ENCODE measurements around the gene SYK.
A peak's percentile ranks its signal among the peaks of the same experiment; 100 is the strongest.

The SYK gene

DNA sequence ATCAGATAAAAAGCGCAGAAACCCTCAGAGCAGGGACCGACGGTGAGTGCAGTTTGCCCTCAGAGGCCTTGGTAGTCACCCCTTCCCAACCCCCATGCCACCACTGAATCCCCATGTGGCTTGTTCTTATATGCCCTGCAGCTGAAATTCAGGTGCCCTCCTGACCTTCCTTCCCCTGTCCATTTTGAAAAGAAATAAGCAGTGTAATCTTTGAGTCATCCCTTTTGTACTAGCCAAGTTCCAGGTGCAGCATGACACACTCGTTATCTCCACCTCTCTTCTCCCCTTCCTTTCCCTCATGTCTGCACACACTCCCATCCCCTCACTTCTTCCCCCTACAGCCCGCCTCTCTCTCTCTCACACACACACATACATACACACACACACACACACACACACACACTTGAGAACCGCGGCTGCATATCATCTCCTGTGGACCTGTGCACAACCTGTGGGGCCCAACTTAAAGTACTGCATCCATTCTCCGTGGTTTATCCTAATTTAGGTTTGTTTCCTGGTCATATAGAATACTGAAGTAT, 53.1 kb downstream of the SYK start:
- no peak for DNase-seq

DNA sequence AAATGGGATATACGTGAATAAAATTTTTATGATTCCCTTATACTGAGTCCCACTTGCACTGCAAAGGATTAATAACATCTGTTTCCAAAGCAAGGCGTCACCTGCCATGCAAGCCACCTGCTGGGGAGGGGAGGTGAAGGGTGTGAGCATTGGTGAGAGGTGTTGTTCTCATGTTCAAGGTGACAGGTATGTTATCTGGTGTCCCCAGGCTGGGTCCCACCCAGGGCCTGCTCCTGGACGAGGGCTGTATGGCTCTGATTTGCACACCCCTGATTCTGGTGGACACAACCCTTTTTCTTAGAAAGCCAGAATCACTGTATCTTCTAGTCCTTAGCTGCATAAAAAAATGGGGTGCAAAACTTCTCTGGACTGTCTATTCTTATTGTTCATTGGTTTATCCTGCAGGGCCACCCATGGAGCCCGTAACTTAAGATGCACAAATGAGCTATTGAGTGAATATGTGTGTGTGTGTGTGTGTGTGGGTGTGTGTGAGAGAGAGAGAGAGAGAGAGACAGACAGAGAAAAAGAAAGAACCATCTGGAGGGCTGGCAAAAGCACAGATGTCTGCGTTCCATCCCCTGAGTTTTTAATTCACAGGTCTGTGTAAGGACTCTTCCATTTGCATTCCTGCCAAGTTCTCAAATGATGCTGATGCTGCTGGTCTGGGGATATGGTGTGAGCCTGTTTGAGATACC, 53.7 kb downstream of the SYK start:
- DNase-seq: no peak

DNA sequence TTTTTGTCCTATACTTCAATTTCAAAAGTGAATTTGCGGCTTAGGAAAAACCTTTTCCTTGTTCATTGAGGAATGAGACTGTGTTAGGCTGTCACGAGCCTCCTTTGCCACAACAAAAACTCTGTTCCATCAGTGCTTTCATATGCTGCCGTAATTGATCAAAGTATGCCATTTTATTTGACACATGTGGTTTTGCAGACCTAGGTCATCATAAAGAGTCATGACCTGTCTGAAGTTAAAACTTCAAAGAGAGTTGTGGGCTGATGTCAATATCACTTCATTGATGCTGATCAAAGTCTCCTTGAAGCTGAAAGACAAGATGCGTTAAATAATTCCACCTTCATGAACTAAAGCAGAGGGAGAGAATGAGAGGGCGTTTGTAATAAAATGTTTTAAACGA, 55.5 kb downstream of the SYK start:
- DNase-seq: no peak

DNA sequence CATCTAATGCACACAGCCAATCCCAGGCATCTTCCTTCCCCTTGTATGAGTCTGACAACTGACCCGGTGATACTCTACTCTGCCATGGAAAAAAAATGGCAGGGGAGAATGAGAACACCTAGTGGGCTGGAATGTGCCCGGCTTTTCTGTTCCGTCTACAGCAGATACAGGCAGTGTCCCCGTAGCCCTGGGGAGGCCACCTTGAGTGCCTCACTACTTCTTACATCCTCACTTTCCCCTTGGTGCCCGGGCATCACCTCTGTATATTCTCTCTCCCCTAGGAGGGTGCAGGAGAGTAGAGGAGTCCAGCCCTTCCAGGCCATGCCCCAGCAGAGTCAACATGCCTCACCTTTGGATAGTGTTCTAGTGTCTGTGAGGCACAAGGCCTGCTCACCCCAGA, 56.2 kb downstream of the SYK start:
- no peak for DNase-seq

DNA sequence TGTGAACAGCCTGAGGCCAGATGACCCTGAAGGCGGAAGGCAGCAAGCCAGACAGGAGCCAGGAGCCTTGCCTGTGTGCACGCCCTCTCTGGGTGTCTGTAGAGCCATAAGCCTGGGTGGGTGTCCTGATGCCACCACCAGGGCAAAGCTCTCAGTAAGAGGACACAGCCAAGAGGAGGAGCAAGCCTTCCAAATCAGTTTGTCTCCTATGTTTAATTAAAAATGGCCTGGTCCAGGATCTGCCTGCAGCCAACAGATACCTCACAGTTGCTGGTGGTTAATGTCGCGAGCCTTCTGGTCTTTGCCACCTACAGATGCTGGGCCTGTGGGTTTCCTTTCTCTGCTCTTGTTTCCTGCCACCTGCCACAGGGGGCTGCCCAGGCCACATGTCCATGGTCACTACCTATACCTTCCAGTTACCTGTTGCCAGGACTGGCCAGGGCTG, 56.9 kb downstream of the SYK start:
- no peak for DNase-seq

DNA sequence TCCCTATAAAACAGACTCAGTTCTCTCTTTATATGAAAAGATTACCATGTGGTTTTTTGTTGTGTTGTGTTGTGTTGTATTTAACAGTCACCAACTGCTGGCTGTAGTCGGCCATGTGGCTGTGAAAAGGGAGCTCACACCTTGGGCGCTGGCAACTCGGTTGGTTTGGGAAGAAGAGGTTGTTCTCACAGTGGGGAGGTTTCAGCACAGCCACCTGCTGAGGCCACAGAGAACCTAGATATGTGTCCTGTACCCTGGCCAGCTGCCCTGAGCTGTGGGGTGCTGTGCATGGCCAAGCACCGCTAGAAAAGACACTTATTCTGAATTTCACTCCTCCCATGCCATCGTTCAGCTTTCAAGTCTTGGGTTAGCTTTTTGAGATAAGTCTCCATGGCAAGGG, 58.8 kb downstream of the SYK start:
- no peak for DNase-seq

DNA sequence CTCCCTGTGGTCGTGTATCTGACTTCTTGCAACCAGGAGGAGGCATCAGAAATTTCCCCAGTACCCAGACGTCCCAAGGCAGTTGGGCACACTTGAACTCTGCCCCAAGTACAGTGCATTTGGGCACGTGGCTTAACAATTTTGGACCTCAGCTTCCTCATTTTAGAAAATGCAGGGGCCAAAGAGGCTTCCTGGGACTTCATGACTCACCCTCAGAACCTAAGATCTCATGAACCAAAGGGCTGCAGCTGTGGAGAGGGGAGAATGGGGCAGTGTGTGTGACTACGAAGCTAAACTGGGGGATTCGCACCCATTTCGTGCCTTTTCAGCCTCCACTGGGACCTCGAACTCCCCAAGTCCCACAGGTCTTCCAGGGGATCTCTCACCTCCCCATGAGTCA, 59.2 kb downstream of the SYK start:
- DNase-seq: no peak

DNA sequence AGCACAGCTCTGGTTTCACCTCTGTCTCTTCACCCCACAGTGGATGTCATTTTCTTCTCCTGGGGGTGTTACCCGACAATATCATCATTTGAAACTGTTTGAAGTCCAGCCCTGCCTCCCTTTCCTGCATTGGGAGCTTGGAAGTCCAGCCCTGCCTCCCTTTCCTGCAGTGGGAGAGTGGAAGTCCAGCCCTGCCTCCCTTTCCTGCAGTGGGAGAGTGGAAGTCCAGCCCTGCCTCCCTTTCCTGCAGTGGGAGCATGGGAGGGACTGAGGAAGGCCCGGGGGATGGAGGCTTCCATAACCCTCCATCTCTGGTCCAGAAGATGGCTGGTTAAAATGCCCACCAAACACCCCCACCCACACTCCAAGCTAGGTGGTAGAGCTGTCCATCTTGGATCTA, 59.8 kb downstream of the SYK start:
- DNase-seq: no peak

DNA sequence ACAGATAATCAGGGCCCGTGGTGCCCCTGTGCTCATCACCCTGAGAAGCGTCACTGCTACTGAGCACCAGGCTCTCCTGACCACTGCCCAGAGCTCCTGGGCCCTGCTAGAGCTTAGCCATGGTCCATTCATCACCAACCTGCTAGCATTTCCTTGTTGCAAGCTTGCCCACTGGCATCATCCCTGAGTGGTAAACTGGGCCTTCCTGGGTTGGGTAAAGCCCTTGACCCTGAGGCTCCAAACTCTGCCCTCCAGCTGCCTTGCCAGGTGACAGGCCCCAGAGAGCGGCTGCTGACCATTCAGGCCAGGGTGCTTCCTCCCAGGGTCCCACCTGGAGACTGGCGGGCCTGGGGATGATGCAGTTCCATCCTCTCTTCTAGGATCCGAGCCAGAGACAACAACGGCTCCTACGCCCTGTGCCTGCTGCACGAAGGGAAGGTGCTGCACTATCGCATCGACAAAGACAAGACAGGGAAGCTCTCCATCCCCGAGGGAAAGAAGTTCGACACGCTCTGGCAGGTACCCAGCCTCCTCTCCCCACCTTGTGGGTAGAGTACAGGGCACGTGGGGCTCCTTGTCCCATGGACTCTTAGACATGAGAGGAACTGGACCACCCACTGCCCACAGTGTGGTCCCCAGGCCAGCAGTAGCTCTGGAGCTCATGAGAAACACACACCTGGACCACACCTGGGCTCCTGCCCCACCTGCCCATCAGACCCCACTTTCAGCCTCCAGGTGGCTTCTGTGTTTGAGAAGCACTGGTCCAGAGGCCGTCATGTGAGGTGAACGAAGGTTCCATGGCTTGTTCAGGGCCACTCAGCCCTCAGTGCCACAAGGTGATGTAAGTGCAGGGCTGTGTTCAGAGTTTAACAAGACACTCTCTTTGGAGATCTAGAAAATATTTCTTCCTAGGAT, 60.5 kb downstream of the SYK start:
- no peak for DNase-seq

DNA sequence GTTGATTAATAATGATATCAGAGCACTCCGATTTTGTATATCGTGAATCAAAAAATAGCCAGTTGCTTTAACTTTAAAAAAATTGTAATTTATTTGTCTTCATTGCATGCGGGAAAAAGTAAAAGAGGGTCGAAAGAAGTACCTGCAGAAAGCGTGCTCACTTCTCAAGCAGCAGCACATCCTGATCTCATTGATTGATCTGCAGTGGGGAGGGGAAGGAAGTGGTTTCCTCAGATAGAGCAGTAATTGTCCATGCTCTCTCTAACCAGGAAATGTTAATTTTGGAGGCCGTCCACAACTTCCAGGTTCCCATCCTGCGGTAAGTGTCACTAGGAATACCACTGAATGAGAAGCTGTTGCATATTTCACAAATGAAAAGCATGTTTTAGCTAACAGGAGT, 63.2 kb downstream of the SYK start:
- DNase-seq: no peak

DNA sequence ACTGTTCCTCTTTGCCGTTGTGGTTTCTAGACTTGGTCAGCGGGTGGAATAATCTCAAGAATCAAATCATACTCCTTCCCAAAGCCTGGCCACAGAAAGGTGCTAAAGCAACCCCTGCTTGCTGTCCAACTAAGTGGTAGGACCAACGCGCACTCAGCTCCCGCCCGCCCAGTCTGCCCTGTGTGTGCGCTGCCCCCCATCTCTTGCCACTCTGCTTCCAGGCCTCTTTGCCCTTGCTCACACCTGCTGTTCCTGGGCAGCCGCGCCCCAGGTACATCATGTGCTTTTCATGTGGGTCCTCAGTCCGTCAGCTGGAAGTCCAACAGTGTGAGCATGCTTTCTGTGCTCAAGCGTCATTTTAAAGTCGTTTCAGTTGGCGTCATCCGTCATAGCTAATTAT, 65.5 kb downstream of the SYK start:
- DNase-seq: no peak

DNA sequence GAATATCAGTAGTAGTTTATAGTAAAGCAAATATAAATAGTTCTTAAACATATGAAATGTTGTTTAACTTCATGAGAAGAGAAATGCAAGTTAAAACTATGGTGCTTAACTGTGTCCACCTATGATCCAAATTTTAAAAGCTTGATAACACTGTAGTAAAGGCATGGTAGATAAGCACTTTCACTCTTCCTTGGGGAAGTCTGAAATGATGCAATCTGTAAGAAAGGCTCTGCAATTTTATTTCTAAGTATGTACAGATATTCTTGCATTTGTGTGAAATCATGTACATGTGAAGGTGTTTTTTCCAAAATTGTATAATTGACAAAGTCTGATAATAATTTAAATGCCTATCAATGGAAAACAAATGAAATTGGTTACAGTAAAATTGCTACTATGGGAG, 66.9 kb downstream of the SYK start:
- no peak for DNase-seq

DNA sequence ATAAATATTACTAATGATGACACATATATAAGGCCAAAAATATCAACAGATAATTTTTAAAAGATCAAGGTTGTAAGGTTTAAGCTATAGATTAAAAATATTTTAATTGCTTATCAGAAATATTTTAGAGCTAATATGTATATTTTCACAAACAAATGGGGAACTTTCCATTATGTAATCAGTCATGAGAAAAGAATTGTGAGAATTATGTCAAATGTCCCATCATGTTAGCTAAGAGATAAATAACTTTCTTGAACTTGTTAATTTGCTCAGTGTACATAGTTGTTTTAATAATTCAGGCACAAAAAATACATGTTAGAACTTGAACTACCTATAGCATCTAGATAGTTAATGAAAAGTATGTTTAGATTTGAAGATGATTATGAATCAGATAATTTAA, 67.7 kb downstream of the SYK start:
- no peak for DNase-seq

DNA sequence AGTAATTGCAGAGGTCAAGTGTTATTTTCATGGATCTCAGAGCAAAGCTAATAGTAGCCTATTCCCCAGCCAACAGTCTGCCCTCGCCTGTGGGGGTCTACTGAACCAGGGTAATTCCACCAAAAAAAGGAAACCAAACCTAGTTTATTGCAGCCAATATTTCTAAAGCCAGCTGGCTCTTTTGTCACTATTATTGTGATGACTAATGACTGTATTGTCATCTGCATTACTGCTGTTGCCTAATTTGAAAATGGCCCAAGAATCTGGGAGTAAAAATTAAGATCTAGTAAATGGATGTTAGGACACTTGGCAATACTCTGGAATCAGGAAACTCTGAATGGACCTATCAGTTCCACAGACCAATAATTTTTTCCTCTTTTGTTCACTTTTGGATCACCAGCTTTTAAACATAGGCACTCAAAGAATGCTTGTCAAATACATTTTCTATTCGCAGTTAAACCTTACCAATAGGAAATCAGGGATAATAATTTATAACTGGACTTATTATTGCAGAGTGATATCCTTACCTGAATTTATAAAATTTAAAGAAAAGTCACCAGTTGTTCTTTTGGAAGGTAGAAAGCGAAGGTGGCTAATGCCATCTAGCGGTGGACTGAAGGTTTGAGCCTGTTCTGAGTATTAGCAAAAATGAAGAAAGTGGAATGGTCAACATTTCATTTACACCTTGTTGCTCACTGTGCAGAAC, 69.2 kb downstream of the SYK start:
- DNase-seq: peak; percentile 30 to 33

DNA sequence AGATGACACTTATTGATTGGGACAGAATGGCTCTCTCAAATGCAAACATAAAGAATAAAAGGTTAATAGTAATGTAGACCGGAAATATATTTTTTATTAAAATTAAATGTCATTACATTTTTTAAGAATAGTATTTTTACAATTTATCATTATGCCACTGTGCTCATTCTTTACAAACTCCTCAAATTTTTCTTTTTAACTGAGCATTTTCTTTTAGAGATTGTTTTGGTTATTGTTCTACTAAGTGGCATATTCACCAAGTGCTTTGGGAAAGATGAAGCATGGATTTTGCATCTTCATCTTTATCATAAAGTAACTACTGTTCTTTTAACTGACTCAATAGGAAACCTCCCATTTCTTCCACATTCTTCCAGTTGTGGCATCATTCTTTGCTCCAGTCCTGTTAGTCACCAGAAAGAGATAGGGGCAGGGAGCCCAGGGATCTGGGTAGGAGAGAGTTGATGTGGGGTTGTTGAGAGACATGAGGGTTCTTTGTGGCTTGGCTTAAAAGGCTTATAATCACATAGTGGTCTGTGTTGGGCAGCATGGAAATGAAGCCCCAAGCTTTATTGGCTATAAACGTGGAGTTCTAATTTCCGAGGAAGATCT, 69.8 kb downstream of the SYK start:
- DNase-seq: no peak

DNA sequence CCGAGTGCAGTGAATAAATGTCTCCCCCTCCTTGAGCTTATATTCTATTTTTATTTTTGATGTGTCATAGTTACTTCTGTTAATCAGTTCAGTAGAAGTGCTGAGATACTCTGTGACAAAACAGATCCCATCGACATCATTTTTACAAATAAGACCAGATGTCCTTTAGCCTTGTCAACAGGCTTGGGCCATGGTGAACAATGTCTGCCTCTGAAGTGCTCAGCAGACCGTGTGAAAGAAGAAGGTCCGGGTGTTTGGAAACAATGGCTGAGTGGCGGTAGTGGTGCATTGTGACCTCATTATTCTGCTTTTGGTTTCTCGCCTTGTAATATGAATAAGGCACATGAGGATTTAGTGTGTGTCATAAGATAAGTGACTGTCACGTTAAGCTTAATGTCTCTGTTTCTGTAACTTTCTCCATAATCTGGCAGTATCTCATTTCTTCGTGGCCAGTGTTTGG, 71.2 kb downstream of the SYK start:
- no peak for DNase-seq

DNA sequence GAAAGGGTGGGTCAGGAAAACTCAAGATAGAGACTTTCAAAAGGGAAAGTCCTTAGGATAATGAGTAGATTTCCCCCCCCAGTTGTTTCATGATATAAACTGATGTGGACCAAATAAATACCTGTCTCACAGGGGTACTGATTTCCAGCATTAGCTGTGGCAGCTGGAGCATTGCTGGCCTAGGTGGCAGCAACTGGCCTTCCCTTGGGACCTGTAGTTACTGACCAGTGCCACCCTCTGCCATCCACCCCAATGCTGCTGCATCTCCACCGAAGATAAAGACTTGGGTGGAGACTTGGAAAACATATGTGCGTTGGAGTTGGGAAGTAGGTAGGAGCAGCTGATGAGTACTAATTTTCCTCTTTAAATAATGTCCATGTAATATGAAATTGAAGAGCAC, 71.8 kb downstream of the SYK start:
- no peak for DNase-seq

DNA sequence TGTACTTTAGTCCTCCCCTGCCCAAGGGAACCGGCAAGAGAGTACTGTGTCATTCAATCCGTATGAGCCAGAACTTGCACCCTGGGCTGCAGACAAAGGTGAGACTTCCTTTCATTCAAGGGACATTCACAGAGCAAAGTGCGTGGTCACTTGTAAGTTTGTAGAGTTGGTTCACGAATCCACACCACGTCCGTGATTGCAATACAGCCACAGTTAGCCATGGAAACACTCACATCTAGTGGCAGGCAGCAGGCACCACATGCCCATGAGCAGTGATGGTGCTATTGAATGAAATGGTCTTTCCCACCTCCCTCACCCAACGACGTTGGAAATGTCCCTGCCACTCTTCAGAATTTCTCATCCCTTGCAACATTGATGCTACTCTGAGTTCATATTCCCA, 72.6 kb downstream of the SYK start:
- no peak for DNase-seq

DNA sequence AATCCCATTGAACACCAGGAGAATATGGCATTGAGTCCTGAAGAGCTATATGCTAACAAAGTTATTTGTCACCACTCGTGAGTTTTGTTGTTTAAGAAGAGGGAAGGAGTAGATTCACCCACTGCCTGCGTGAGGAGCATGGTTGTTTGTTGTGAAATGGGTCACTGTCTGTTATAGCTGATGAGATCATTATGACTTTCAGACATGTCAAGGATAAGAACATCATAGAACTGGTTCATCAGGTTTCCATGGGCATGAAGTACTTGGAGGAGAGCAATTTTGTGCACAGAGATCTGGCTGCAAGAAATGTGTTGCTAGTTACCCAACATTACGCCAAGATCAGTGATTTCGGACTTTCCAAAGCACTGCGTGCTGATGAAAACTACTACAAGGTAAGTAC, 76.9 kb downstream of the SYK start:
- no peak for DNase-seq

DNA sequence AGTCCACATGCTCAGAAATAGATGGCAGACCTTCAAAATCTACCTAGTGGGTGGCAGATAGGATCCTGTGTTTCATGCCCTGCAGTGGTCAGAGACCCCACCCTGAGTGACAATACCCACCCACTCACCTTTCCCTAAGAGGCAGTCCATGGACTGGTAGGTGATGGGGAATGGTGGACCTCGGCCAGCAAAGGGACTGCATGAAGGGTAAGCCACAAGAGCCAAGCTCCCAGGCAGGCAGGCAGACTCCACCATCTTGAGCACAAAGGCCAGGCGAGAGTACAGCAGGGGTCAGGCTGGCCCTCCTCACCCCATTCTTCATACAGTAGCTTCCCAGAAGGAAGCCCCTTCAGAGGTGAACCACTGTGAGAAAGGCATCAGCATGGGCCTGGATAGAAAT, 78.4 kb downstream of the SYK start:
- no peak for DNase-seq

DNA sequence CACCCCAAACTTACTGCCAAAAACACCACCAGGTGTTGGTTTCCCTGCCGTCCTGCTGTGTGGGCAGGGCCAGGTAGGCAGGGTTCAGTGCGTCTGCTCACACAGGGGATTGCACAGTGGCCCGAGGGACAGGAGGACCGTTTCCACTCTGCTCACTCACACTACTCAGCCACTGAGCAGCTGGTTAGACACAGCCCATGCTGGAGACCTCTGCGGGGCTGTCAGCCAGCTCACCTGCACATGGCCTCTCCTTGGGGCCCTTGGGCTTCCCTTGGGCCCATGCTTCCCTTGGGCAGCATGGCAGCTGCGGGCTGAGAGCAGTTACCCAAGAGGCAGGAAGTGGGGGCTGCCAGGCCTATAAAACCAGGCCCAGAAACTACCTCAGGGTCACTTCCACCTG, 79.0 kb downstream of the SYK start:
- no peak for DNase-seq

DNA sequence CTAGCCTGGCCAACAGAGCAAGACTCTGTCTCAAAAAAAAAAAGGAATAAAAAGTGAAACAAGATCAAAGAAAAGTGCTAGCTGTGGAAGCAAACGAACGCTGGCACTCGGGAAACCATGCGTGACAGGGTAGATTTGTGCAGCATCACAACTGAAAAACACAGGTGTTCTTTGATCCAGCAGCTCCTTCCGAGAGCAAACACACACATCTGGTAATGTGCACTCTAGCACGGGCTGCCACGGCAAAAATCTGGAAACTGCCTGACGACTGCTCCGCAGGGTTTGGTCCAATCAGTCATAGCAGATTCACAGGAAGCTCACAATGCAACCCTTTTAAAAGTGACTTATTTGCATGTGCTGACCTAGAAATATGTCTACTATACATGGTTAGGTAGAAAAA, 80.0 kb downstream of the SYK start:
- DNase-seq: no peak

Data from hippocampal formation (tissue), 2 donors.